Stimulated activated CD8-positive, alpha-beta memory T cell treated with anti-CD3 and anti-CD28 coated beads, Interleukin-15, amount 100 ng/mL, for 48 hours (primary cell): ENCODE measurements around the gene LARP1.

Experiments
- DNase-seq, 2 donors: peaks; one replicate each; pipeline ENCODE4 v3.0.0-alpha.2; 2020; ENCODE audit warnings: low read depth in 2 of 2

Gene LARP1

GRCh38 chr5:154761046-154761736, 6.0 kb downstream of the LARP1 start:
- DNase-seq, result no peak

DNA sequence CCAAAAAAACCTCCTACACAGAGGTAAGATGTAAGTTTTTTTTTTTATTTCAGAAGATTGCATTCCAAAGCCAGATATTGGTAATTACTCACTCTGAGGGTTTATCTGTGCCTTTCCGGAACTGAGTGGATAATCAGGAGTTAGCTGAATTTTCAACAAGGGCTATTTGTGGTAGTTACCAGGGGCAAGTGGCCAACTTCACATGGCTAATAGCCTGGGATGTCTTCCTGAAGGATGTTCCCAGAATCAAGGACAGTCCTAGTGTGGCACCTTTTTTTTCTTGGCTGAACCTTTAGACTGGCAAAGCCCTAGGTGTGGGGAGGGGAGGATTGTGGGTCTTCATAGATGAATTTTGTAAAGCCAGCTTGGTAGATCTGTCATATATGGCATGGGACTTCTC, 7.1 kb downstream of the LARP1 start:
- DNase-seq, result no peak

DNA sequence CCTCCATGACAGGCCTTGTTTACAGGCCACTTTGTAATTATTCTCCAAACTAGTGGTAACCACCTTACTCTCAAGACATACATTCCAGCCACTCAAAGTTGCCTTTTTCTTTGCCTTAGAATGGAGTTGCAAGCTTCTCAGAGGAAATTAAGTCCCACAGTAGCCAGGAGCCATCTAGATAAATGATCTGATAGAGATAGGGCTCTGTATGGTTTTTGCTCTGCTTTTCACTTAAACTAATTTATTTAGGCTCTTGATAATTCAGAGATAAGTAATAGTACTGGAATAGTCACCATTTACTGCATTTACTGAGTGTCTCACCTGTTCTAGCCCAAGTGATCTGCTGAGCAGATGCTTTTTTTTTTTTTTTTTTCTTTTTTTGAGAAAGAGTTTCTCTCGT, 7.5 kb downstream of the LARP1 start:
- no peak for DNase-seq

- no peak for DNase-seq
Measured at GRCh38 chr5:154764967-154765366, 9.8 kb downstream of the LARP1 start.

DNA sequence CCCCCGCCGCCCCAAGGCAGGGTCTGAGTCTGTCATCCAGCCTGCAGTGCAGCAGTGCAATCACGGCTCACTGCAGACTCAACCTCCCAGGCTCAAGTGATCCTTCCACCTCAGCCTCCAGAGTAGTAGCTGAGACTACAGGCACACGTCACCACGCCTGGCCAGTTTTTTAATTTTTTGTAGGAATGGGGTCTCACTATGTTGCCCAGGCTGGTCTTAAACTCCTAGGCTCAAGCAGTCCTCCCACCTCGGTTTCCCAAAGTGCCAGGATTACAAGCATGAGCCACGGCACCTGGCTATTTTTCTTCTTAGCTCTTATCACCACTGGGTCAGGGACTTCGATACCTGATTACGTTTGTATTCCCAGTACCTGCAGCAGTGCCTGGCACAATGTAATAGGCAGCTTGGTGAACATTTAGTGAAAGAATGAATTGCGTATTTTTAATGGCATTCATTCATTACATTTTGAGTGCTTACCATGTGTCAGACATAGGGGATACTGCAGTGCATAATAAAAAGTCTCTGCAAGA, 10.3 kb downstream of the LARP1 start:
- no peak for DNase-seq

- DNase-seq, result no peak
Measured at GRCh38 chr5:154766558-154767281, 11.5 kb downstream of the LARP1 start.

DNA sequence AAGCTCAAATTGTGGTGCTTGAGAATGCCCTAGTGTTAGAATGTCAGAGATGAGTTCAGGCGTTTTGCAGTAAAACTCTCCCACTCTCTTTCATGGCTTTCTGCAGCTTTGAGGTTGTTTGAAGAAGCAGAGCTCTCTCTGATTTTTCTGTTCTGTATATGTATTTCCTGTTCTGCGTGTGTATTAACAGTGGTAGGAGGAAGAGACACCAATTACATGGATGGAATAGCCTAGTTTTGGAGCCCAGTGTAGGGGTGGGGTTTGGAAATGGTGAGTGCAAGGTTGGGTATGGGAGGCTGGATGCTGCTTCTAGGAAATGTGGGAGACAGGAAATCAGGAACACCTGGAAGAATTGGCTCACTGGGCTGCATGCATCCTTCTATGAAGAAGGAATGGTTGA, 12.4 kb downstream of the LARP1 start:
- DNase-seq, result no peak

GRCh38 chr5:154768207-154768606, 13.0 kb downstream of the LARP1 start:
- no peak for DNase-seq

DNA sequence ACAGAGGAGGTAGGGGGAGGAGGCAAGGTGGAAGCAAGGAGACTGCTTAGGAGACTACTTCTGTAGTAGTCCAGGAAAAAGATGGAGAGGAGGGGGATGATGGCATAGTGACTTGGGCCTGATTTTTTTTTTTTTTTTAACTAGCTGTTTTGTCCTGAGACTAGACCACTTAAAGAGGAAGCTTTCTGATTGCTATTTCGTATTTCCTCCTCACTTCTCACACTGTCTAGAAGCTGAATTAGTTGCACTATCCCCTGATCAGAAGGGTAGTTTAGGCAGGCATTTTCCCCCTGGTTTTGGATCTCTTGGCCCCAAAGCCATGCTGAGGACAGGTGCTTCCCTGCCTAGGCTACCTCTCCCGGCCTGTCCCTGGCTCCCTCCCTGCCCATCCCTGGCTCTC, 14.9 kb downstream of the LARP1 start:
- no peak for DNase-seq

GRCh38 chr5:154771383-154771901, 16.3 kb downstream of the LARP1 start:
- DNase-seq, result no peak

- no peak for DNase-seq
Measured at GRCh38 chr5:154773326-154773725, 18.1 kb downstream of the LARP1 start.

- DNase-seq, result no peak
Measured at GRCh38 chr5:154776167-154776566, 21.0 kb downstream of the LARP1 start.

- DNase-seq, result no peak
Measured at GRCh38 chr5:154778534-154778933, 23.4 kb downstream of the LARP1 start.

- DNase-seq, result no peak
Measured at GRCh38 chr5:154779105-154779504, 23.9 kb downstream of the LARP1 start.

GRCh38 chr5:154780128-154780527, 25.0 kb downstream of the LARP1 start:
- no peak for DNase-seq

DNA sequence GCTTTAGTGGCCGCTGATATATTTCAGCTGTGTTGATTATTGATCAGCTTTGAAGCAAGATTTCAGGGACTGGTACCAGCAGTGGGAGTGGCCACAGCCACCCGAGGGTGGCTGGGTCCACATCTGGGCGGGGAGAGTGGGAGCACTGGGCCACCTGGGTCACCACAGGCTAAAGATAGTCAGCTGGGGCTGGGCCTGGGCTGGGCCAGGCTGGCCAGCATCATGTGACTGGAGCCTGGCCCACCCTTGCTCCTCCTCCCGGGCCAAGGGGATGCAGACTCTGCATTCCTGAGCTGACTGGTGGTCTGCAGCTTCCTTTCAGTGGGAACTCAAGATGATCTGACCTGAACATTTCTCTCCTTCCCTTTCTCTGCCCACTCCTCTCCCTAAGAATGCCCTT, 27.1 kb downstream of the LARP1 start:
- DNase-seq, result no peak

DNA sequence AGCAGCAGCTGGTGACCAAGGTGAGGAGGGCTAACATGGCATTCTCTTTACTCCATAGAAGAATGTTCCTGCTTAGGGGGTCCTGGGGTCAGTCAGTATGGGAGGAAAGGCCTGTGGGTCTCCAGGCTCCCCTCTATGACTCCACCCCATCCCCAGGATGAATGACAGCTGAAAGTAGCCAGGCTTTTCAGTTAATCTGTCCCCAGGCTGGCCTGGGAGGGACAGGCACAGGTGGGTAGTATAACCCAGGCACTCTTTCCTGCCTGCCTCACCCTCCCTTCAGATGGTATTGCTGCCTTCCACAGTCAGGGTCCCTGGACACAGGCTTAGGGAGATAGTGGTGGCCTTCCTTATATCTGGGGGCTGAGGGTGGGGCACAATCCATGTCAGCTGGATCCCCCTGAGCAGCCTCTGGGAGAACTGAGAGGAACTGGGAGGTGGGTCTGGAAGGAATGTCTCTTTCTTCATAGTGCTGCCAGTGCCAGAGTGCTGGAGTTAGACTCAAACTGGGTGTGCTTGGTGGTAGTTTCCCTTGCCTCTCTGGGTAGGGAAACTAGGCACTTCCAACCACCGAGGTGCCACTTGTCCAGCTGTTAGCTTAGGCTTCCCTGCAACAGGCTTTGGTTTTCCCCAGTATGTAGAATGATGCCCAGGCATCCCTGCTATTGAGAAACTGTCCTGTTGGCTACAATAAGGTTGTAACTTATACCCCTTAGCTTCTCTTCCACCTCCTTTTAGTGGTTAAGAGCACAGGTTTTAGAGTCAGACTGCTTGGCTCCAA, 27.8 kb downstream of the LARP1 start:
- no peak for DNase-seq

- DNase-seq, result no peak
Measured at GRCh38 chr5:154783774-154784460, 28.7 kb downstream of the LARP1 start.

DNA sequence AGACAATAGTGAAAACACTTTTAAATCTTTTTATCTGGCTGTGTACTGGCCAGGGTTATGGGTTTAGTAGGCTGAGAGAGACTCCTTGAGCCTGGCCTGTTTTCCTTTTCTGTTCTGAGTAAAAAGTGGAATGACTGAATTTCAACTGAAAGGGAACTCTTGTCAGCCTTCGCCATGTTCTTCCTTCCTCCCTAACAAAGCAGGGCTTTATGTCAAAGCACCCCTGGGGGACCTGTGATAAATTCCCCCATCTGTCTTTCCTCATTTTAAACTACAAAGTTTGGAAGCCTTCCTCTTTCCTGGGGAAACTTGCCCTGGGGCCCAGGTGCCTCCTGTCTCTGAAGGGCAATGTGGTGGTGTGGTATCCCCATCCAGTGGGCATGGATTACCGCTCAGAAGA, 29.7 kb downstream of the LARP1 start:
- no peak for DNase-seq

DNA sequence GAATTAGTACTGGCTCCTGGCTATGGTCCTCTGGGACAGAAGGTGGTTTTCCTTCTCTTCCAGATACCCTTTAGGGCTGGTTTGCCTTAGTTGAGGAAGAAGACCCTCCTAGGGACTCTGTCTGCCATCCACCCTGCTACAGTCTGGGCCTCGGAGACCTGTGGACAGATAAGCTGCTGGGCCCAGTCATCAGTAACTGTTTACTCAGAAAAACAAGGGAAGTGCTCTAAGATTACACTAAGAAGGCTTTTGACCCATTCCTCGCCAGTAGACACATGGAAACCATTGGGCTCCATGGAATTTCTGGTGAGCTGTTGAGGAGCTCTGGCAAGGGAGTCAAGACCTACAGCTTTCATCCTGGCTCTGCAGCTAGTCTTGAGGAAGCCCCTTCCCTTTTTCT, 31.2 kb downstream of the LARP1 start:
- DNase-seq, result no peak

- no peak for DNase-seq
Measured at GRCh38 chr5:154788212-154788611, 33.0 kb downstream of the LARP1 start.

- DNase-seq, result no peak
Measured at GRCh38 chr5:154791535-154791934, 36.4 kb downstream of the LARP1 start.
